HL-60 (cell line): Measurements from ENCODE around the gene CLEC4F.

ENCODE experiments used
- CTCF ChIP-seq: IDR thresholded peaks from one replicate; pipeline ENCODE4 v1.5.1; 2011; ENCODE audit warnings: low read length, control low read depth, inconsistent platforms; ENCODE audit not compliant: insufficient read depth
- POLR2AphosphoS5 ChIP-seq: IDR thresholded peaks from 2 replicates; pipeline ENCODE4 v1.6.1; 2012; ENCODE audit warnings: low read depth
- REST ChIP-seq: IDR thresholded peaks from 2 replicates; pipeline ENCODE4 v1.6.1; 2012; ENCODE audit warnings: low read depth; ENCODE audit not compliant: insufficient replicate concordance
- SPI1 ChIP-seq: IDR thresholded peaks from 2 replicates; pipeline ENCODE4 v1.6.1; 2012; ENCODE audit warnings: low read depth, mild to moderate bottlenecking, borderline replicate concordance

- TF ChIP-seq CTCF (no peak), REST (no peak), SPI1 (no peak), POLR2AphosphoS5 (no peak)
These were observed 30.5 kb upstream of the CLEC4F start for GRCh38 chr2:70850925-70851324.
